Brain pericyte (primary cell): Measurements from ENCODE around the gene HCFC1R1.

ENCODE experiments used
- DNase-seq: peaks from one replicate; pipeline ENCODE4 v3.0.0-alpha.2; 2012; ENCODE audit warnings: low read depth, low spot score

The HCFC1R1 gene

GRCh38 chr16:3020247-3020603 lies 3.5 kb downstream of the HCFC1R1 start, which contains the start of gene TNFRSF12A:
Gene TNFRSF12A, plus strand, starts transcription at chr16:3020368. Its CDS starts 30 bp downstream, at chr16:3020398.
- no peak for DNase-seq

- no peak for DNase-seq
Observed at GRCh38 chr16:3019594-3020246, 4.0 kb downstream of the HCFC1R1 start.

- DNase-seq: no peak
Observed at GRCh38 chr16:3017794-3018506, 5.8 kb downstream of the HCFC1R1 start, which contains the start of gene CLDN6. Gene CLDN6, minus strand, starts transcription at chr16:3018183. Its CDS starts 2,162 bp downstream, at chr16:3016021.

- DNase-seq: no peak
Observed at GRCh38 chr16:3017344-3017743, 6.4 kb downstream of the HCFC1R1 start.

GRCh38 chr16:3015865-3016521 lies 7.7 kb downstream of the HCFC1R1 start:
- no peak for DNase-seq

GRCh38 chr16:3014971-3015370 lies 8.8 kb downstream of the HCFC1R1 start:
- no peak for DNase-seq

- DNase-seq: no peak
Observed at GRCh38 chr16:3013998-3014690, 9.6 kb downstream of the HCFC1R1 start.

- DNase-seq: no peak
Observed at GRCh38 chr16:3013491-3013951, 10.2 kb downstream of the HCFC1R1 start.

- DNase-seq: no peak
Observed at GRCh38 chr16:3012828-3013420, 10.8 kb downstream of the HCFC1R1 start, which contains the start of gene CLDN9. Gene CLDN9, plus strand, starts transcription at chr16:3012923. Its CDS starts 440 bp downstream, at chr16:3013363.

- no peak for DNase-seq
Observed at GRCh38 chr16:3012246-3012645, 11.5 kb downstream of the HCFC1R1 start.

GRCh38 chr16:3010510-3010909 lies 13.2 kb downstream of the HCFC1R1 start:
- DNase-seq: no peak

GRCh38 chr16:3009568-3010390 lies 14.0 kb downstream of the HCFC1R1 start:
- DNase-seq: no peak

GRCh38 chr16:3008690-3009037 lies 15.1 kb downstream of the HCFC1R1 start:
- no peak for DNase-seq

- DNase-seq: no peak
Observed at GRCh38 chr16:3007957-3008689, 15.6 kb downstream of the HCFC1R1 start.

GRCh38 chr16:3007059-3007956 lies 16.4 kb downstream of the HCFC1R1 start:
- DNase-seq: no peak

GRCh38 chr16:3004781-3005284 lies 18.9 kb downstream of the HCFC1R1 start:
- DNase-seq: no peak

GRCh38 chr16:3004319-3004718 lies 19.4 kb downstream of the HCFC1R1 start:
- no peak for DNase-seq

GRCh38 chr16:3003582-3004270 lies 20.0 kb downstream of the HCFC1R1 start:
- DNase-seq: peak; percentile 89
